ENCODE measurements around the gene USP17L13.
"Not testable (repeated sequence)": the region's sequence is repeated elsewhere in the genome, so short reads cannot be mapped to it uniquely, and the experiment has no call there.

Gene USP17L13, protein sequence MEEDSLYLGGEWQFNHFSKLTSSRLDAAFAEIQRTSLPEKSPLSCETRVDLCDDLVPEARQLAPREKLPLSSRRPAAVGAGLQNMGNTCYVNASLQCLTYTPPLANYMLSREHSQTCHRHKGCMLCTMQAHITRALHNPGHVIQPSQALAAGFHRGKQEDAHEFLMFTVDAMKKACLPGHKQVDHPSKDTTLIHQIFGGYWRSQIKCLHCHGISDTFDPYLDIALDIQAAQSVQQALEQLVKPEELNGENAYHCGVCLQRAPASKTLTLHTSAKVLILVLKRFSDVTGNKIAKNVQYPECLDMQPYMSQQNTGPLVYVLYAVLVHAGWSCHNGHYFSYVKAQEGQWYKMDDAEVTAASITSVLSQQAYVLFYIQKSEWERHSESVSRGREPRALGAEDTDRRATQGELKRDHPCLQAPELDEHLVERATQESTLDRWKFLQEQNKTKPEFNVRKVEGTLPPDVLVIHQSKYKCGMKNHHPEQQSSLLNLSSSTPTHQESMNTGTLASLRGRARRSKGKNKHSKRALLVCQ

DNA sequence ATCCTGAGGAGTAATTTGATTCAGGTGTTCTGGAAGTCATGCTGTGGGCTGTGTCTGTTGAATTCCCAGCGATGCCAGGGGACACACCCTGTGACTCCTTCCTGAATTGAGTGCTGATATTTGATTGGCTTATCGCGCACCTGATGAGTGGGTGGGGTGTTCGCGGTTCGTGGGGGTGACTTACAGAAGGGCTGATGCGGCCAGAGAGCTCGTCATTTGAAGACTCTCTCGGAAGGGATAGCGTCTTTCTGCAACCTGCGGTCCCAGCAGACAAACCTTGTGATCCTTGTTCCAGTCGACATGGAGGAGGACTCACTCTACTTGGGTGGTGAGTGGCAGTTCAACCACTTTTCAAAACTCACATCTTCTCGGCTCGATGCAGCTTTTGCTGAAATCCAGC is at the start of gene USP17L13:
USP17L13 (plus strand) TSS at position 301 of the 400 bp plus-strand sequence; CDS start at position 301, 0 bp downstream.
- H3K27ac ChIP-seq: not testable (repeated sequence)

DNA sequence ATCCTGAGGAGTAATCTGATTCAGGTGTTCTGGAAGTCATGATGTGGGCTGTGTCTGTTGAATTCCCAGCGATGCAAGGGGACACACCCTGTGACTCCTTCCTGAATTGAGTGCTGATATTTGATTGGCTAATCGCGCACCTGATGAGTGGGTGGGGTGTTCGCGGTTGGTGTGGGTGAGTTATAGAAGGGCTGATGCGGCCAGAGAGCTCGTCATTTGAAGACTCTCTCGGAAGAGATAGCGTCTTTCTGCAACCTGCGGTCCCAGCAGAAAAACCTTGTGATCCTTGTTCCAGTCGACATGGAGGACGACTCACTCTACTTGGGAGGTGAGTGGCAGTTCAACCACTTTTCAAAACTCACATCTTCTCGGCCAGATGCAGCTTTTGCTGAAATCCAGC is 14.3 kb upstream of the USP17L13 start, which contains the start of gene USP17L10:
USP17L10 (plus strand) TSS at position 301 of the 400 bp plus-strand sequence; CDS start at position 301, 0 bp downstream.
- H3K27ac ChIP-seq: not testable (repeated sequence)

DNA sequence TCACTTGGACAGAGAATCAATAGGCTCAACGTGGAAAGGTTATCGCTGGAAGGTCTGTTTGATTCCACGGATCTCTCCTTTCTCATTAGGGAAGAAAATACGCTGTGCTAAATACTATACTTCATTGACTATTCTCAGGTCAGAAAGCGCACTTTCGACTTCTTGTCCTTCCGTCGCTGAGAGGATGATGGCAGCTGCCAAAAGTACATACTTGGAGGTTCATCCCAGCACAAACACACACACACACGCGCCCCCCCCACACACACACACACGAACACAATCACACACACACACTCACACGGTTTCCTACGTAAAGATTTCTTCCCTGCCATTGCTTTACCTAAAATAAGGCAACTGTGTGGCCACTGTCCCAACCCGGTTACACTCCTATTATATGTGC is 10.0 kb upstream of the USP17L13 start:
- not testable (repeated sequence) for H3K27ac ChIP-seq

DNA sequence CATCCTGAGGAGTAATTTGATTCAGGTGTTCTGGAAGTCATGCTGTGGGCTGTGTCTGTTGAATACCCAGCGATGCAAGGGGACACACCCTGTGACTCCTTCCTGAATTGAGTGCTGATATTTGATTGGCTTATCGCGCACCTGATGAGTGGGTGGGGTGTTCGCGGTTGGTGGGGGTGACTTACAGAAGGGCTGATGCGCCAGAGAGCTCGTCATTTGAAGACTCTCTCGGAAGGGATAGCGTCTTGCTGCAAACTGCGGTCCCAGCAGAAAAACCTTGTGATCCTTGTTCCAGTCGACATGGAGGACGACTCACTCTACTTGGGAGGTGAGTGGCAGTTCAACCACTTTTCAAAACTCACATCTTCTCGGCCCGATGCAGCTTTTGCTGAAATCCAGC is 9.6 kb upstream of the USP17L13 start, which contains the start of gene USP17L11:
USP17L11 (plus strand) TSS at position 301 of the 400 bp plus-strand sequence; CDS start at position 301, 0 bp downstream.
- H3K27ac ChIP-seq: not testable (repeated sequence)

DNA sequence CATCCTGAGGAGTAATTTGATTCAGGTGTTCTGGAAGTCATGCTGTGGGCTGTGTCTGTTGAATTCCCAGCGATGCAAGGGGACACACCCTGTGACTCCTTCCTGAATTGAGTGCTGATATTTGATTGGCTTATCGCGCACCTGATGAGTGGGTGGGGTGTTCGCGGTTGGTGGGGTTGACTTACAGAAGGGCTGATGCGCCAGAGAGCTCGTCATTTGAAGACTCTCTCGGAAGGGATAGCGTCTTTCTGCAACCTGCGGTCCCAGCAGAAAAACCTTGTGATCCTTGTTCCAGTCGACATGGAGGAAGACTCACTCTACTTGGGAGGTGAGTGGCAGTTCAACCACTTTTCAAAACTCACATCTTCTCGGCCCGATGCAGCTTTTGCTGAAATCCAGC is 4.8 kb upstream of the USP17L13 start, which contains the start of gene USP17L12:
USP17L12 (plus strand) TSS at position 301 of the 400 bp plus-strand sequence; CDS start at position 301, 0 bp downstream.
- not testable (repeated sequence) for H3K27ac ChIP-seq

DNA sequence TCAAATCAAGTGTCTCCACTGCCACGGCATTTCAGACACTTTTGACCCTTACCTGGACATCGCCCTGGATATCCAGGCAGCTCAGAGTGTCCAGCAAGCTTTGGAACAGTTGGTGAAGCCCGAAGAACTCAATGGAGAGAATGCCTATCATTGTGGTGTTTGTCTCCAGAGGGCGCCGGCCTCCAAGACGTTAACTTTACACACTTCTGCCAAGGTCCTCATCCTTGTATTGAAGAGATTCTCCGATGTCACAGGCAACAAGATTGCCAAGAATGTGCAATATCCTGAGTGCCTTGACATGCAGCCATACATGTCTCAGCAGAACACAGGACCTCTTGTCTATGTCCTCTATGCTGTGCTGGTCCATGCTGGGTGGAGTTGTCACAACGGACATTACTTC is 5.6 kb downstream of the USP17L13 start:
- not testable (repeated sequence) for H3K27ac ChIP-seq

DNA sequence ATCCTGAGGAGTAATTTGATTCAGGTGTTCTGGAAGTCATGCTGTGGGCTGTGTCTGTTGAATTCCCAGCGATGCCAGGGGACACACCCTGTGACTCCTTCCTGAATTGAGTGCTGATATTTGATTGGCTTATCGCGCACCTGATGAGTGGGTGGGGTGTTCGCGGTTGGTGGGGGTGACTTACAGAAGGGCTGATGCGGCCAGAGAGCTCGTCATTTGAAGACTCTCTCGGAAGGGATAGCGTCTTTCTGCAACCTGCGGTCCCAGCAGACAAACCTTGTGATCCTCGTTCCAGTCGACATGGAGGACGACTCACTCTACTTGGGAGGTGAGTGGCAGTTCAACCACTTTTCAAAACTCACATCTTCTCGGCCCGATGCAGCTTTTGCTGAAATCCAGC is 9.4 kb downstream of the USP17L13 start, which contains the start of gene USP17L15:
USP17L15 (plus strand) TSS at position 301 of the 400 bp plus-strand sequence; CDS start at position 301, 0 bp downstream.
- not testable (repeated sequence) for H3K27ac ChIP-seq

DNA sequence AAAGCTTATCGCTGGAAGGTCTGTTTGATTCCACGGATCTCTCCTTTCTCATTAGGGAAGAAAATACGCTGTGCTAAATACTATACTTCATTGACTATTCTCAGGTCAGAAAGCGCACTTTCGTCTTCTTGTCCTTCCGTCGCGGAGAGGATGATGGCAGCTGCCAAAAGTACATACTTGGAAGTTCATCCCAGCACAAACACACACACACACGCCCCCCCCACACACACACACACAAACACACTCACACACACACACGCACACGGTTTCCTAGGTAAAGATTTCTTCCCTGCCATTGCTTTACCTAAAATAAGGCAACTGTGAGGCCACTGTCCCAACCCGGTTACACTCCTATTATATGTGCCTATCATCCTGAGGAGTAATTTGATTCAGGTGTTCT is 13.8 kb downstream of the USP17L13 start:
- not testable (repeated sequence) for H3K27ac ChIP-seq

DNA sequence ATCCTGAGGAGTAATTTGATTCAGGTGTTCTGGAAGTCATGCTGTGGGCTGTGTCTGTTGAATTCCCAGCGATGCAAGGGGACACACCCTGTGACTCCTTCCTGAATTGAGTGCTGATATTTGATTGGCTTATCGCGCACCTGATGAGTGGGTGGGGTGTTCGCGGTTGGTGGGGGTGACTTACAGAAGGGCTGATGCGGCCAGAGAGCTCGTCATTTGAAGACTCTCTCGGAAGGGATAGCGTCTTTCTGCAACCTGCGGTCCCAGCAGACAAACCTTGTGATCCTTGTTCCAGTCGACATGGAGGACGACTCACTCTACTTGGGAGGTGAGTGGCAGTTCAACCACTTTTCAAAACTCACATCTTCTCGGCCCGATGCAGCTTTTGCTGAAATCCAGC is 18.9 kb downstream of the USP17L13 start, which contains the start of gene USP17L17:
USP17L17 (plus strand) TSS at position 301 of the 400 bp plus-strand sequence; CDS start at position 301, 0 bp downstream.
- not testable (repeated sequence) for H3K27ac ChIP-seq

DNA sequence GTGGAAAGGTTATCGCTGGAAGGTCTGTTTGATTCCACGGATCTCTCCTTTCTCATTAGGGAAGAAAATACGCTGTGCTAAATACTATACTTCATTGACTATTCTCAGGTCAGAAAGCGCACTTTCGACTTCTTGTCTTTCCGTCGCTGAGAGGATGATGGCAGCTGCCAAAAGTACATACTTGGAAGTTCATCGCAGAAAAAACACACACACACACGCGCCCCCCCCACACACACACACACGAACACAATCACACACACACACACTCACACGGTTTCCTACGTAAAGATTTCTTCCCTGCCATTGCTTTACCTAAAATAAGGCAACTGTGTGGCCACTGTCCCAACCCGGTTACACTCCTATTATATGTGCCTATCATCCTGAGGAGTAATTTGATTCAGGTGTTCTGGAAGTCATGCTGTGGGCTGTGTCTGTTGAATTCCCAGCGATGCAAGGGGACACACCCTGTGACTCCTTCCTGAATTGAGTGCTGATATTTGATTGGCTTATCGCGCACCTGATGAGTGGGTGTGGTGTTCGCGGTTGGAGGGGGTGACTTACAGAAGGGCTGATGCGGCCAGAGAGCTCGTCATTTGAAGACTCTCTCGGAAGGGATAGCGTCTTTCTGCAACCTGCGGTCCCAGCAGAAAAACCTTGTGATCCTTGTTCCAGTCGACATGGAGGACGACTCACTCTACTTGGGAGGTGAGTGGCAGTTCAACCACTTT is 23.4 kb downstream of the USP17L13 start, which contains the start of gene USP17L18:
USP17L18 (plus strand) TSS at position 678 of the 728 bp plus-strand sequence; CDS start at position 678, 0 bp downstream.
- H3K27ac ChIP-seq: not testable (repeated sequence)

DNA sequence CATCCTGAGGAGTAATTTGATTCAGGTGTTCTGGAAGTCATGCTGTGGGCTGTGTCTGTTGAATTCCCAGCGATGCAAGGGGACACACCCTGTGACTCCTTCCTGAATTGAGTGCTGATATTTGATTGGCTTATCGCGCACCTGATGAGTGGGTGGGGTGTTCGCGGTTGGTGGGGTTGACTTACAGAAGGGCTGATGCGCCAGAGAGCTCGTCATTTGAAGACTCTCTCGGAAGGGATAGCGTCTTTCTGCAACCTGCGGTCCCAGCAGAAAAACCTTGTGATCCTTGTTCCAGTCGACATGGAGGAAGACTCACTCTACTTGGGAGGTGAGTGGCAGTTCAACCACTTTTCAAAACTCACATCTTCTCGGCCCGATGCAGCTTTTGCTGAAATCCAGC is 28.4 kb downstream of the USP17L13 start, which contains the start of gene USP17L19:
USP17L19 (plus strand) TSS at position 301 of the 400 bp plus-strand sequence; CDS start at position 301, 0 bp downstream.
- not testable (repeated sequence) for H3K27ac ChIP-seq

DNA sequence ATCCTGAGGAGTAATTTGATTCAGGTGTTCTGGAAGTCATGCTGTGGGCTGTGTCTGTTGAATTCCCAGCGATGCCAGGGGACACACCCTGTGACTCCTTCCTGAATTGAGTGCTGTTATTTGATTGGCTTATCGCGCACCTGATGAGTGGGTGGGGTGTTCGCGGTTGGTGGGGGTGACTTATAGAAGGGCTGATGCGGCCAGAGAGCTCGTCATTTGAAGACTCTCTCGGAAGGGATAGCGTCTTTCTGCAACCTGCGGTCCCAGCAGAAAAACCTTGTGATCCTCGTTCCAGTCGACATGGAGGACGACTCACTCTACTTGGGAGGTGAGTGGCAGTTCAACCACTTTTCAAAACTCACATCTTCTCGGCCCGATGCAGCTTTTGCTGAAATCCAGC is 33.1 kb downstream of the USP17L13 start, which contains the start of gene USP17L20:
USP17L20 (plus strand) TSS at position 301 of the 400 bp plus-strand sequence; CDS start at position 301, 0 bp downstream.
- H3K27ac ChIP-seq: not testable (repeated sequence)

DNA sequence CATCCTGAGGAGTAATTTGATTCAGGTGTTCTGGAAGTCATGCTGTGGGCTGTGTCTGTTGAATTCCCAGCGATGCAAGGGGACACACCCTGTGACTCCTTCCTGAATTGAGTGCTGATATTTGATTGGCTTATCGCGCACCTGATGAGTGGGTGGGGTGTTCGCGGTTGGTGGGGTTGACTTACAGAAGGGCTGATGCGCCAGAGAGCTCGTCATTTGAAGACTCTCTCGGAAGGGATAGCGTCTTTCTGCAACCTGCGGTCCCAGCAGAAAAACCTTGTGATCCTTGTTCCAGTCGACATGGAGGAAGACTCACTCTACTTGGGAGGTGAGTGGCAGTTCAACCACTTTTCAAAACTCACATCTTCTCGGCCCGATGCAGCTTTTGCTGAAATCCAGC is 37.9 kb downstream of the USP17L13 start, which contains the start of gene USP17L21:
USP17L21 (plus strand) TSS at position 301 of the 400 bp plus-strand sequence; CDS start at position 301, 0 bp downstream.
- H3K27ac ChIP-seq: not testable (repeated sequence)

DNA sequence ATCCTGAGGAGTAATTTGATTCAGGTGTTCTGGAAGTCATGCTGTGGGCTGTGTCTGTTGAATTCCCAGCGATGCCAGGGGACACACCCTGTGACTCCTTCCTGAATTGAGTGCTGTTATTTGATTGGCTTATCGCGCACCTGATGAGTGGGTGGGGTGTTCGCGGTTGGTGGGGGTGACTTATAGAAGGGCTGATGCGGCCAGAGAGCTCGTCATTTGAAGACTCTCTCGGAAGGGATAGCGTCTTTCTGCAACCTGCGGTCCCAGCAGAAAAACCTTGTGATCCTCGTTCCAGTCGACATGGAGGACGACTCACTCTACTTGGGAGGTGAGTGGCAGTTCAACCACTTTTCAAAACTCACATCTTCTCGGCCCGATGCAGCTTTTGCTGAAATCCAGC is 42.6 kb downstream of the USP17L13 start, which contains the start of gene USP17L22:
USP17L22 (plus strand) TSS at position 301 of the 400 bp plus-strand sequence; CDS start at position 301, 0 bp downstream.
- H3K27ac ChIP-seq: not testable (repeated sequence)

DNA sequence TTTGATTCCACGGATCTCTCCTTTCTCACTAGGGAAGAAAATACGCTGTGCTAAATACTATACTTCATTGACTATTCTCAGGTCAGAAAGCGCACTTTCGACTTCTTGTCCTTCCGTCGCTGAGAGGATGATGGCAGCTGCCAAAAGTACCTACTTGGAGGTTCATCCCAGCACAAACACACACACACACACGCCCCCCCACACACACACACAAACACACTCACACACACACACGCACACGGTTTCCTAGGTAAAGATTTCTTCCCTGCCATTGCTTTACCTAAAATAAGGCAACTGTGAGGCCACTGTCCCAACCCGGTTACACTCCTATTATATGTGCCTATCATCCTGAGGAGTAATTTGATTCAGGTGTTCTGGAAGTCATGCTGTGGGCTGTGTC is 47.0 kb downstream of the USP17L13 start:
- not testable (repeated sequence) for H3K27ac ChIP-seq

Data from C4-2B (cell line).